ENCODE measurements around the gene PALB2. TPM values are rescaled to one million over a fixed set of nuclear protein-coding genes. Genes with fewer than 3 reads are reported as not detected.
A peak's percentile ranks its signal among the peaks of the same experiment; 100 is the strongest.

PALB2 gene
- total and polyA plus RNA-seq, 2 of the 13 experiments (the other 11 are each of a cell fraction or from before 2014, with no cell fraction given): 12.1 to 40.9 TPM

DNA sequence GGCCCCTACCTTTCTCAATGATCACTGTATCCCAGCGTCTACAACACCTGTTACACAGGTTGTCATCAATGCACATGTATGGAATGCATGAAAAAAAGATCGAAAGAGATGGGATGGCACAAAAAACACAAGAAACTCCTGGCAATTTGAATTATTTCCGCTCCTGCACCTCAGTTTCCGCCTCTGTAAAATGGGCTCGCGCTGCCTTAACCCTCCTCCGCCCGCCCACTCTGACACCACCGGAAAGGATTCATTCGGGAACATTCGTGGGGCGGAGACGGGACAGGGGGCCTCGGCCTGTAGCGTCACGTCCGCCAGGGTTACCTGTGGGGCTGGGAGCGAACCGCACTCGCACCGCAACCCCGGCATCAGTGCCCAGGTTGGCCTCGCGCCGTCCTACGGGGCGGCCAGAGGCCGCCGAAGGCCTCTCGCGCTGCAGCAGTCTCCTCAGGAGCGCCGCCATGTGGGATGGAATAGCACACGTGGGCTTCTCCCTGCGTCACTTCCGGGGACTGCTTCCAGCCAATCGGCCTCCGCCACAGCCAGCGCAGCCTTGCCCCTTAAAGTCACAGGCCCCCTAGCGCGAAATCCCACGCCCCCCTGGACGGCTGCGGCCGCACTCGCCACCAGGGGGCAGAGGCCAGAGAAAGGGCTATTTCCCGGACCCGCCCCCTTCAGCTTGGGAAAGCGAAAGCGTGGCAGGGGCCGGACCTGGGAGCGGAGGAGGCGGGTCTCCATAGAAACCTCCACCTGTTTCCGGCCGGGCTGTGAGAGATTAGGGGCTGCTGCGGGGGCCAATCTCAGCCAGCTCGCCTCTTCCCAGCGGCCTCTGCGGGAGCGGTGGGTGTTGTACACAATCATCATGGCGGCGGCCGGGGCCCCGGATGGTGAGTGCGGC lies 84.0 kb downstream of the PALB2 start, which contains the start of the genes EARS2 and UBFD1 (continued):
- peak; percentile 73 for TF ChIP-seq ARID2 (CRISPR knock-in tag; IDR thresholded peaks at IDR 0.05; ENCODE audit: borderline replicate concordance)
- TF ChIP-seq MIER3 (CRISPR knock-in tag; IDR thresholded peaks at IDR 0.05; ENCODE audit: borderline replicate concordance): peak; percentile 92; the same call in 1 of the 2 replicates
- TF ChIP-seq ZIK1 (CRISPR knock-in tag; IDR thresholded peaks at IDR 0.05; ENCODE audit: borderline replicate concordance, low read depth): peak; percentile 76; the same call in 1 of the 2 replicates
- peak; percentile 90 for TF ChIP-seq KMT2A (CRISPR knock-in tag; IDR thresholded peaks at IDR 0.05)
- TF ChIP-seq ZNF326 (CRISPR knock-in tag; IDR thresholded peaks at IDR 0.05; ENCODE audit: borderline replicate concordance): no peak
- peak; percentile 89 for TF ChIP-seq MLXIP (CRISPR knock-in tag; IDR thresholded peaks at IDR 0.05; ENCODE audit: borderline replicate concordance)
- TF ChIP-seq NR3C1 (CRISPR knock-in tag; IDR thresholded peaks at IDR 0.05): 0 out of 2 replicates have a peak, but pooled peaks have one; percentile 57
- TF ChIP-seq SRF (IDR thresholded peaks at IDR 0.05; ENCODE audit: low read depth, low read length): peak; percentile 70; the same call in 1 of the 2 replicates
- peak; percentile 92 for TF ChIP-seq E2F1 (CRISPR knock-in tag; IDR thresholded peaks at IDR 0.05)
- no peak for TF ChIP-seq NFE2L2 (IDR thresholded peaks at IDR 0.05; ENCODE audit: low read length)
- TF ChIP-seq NFATC3 (CRISPR knock-in tag; IDR thresholded peaks at IDR 0.05): 0 out of 2 replicates have a peak, but pooled peaks have one; percentile 94
- TF ChIP-seq, protein P1, sequence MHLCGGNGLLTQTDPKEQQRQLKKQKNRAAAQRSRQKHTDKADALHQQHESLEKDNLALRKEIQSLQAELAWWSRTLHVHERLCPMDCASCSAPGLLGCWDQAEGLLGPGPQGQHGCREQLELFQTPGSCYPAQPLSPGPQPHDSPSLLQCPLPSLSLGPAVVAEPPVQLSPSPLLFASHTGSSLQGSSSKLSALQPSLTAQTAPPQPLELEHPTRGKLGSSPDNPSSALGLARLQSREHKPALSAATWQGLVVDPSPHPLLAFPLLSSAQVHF (CRISPR knock-in tag; IDR thresholded peaks at IDR 0.05): peak; percentile 86; the same call in 1 of the 2 replicates
- peak; percentile 86 for TF ChIP-seq ZNF597 (CRISPR knock-in tag; IDR thresholded peaks at IDR 0.05)
- TF ChIP-seq ZBTB1 (CRISPR knock-in tag; IDR thresholded peaks at IDR 0.05; ENCODE audit: borderline replicate concordance): no peak
- TF ChIP-seq IRX3 (CRISPR knock-in tag; IDR thresholded peaks at IDR 0.05; ENCODE audit: borderline replicate concordance, low read depth): no peak
- TF ChIP-seq TFDP2 (CRISPR knock-in tag; IDR thresholded peaks at IDR 0.05): peak; percentile 84
- TF ChIP-seq, protein P2, sequence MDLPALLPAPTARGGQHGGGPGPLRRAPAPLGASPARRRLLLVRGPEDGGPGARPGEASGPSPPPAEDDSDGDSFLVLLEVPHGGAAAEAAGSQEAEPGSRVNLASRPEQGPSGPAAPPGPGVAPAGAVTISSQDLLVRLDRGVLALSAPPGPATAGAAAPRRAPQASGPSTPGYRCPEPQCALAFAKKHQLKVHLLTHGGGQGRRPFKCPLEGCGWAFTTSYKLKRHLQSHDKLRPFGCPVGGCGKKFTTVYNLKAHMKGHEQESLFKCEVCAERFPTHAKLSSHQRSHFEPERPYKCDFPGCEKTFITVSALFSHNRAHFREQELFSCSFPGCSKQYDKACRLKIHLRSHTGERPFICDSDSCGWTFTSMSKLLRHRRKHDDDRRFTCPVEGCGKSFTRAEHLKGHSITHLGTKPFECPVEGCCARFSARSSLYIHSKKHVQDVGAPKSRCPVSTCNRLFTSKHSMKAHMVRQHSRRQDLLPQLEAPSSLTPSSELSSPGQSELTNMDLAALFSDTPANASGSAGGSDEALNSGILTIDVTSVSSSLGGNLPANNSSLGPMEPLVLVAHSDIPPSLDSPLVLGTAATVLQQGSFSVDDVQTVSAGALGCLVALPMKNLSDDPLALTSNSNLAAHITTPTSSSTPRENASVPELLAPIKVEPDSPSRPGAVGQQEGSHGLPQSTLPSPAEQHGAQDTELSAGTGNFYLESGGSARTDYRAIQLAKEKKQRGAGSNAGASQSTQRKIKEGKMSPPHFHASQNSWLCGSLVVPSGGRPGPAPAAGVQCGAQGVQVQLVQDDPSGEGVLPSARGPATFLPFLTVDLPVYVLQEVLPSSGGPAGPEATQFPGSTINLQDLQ (CRISPR knock-in tag; IDR thresholded peaks at IDR 0.05): peak; percentile 33; the same call in 1 of the 2 replicates
- peak; percentile 94; the same call in 1 of the 2 replicates for TF ChIP-seq KLF13 (CRISPR knock-in tag; IDR thresholded peaks at IDR 0.05)

Data from HepG2 (cell line).